H1 (cell line): ENCODE data around the gene ZNF674.

Experiments
- HDAC6 ChIP-seq: IDR thresholded peaks from one replicate; pipeline ENCODE4 v1.7.1; 2012; ENCODE audit warnings: low read depth, mild to moderate bottlenecking, inconsistent platforms, low read length, moderate library complexity
- POLR2A ChIP-seq, 2 experiments: IDR thresholded peaks; 1 replicate in 1 of 2; 2 replicates in 1 of 2; pipeline ENCODE4 v1.6.1; 2011; ENCODE audit warnings: low read depth in 2 of 2, low read length in 2 of 2, mild to moderate bottlenecking in 2 of 2; ENCODE audit errors: control extremely low read depth in 1 of 2

- TF ChIP-seq POLR2A (IDR thresholded peaks at IDR 0.05; ENCODE audit: control extremely low read depth in 1 of 2, low read depth in 2 of 2, low read length in 2 of 2) (no peak), HDAC6 (no peak)
Observed at GRCh38 chrX:46485897-46486296, 59.3 kb downstream of the ZNF674 start.
